GM12864 (cell line): ENCODE measurements around the gene ANTXR1.

Experiments
- DNase-seq: peaks from one replicate; pipeline ENCODE4 v3.0.0-alpha.2; 2011; ENCODE audit warnings: low read depth
- H3K4me3 ChIP-seq: 2 replicates; pipeline ENCODE4 v1.5.1; 2011; ENCODE audit warnings: mild to moderate bottlenecking, low read depth, low read length, control low read depth
- CTCF ChIP-seq: IDR thresholded peaks from 2 replicates; pipeline ENCODE4 v1.5.1; 2011; ENCODE audit warnings: low read depth, mild to moderate bottlenecking, moderate library complexity, low read length, control low read depth, inconsistent platforms; ENCODE audit errors: missing control alignments

The ANTXR1 gene

GRCh38 chr2:69124343-69124742, 111.4 kb downstream of the ANTXR1 start:
- no peak overlapping the region for H3K4me3 ChIP-seq
- no peak for TF ChIP-seq CTCF
- no peak for DNase-seq

GRCh38 chr2:69125816-69126215, 112.8 kb downstream of the ANTXR1 start:
- no peak for TF ChIP-seq CTCF
- no peak overlapping the region for H3K4me3 ChIP-seq
- no peak for DNase-seq

DNA sequence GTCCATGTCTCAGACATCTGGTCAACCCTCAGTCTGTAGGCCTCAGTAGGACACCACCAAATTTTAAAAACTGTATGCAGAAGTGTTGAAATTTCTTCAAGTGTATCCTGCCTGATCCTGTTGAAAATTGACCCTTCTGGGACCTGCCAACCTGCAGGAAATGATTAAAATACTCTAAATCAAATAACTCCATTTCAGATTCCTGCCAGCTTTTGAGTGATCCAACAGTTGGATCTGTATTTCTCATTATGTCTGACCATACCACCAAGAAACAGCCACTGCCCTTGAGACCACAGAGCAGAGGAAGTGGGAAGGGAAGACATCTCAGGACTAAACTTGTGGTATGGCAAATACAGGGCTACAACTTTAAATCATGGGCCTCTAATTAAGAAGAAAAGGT, 113.4 kb downstream of the ANTXR1 start:
- H3K4me3 ChIP-seq: no peak overlapping the region
- TF ChIP-seq CTCF: no peak
- DNase-seq: no peak

DNA sequence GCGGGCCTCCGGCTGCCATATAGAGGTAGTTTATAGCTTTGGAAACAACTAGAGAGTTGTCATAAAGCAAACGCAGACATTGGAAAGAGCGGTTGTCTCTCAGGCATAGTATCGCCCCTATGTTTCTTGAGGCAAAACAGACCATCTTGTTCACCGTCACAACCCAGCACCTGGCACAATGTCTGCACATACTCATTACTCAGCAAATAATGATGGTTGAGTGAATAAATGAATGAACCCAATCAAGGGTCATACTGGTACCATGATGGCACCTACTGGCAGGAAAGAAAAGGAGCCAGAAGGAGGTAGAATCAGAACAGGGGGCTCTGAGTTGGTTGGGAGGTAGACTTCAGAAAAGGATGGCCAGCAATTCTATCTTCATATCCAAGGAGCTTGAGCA, 118.5 kb downstream of the ANTXR1 start:
- no peak for TF ChIP-seq CTCF
- no peak for DNase-seq
- no peak overlapping the region for H3K4me3 ChIP-seq

- no peak overlapping the region for H3K4me3 ChIP-seq
- no peak for TF ChIP-seq CTCF
- DNase-seq: no peak
Observed at GRCh38 chr2:69131983-69132675, 119.2 kb downstream of the ANTXR1 start.

DNA sequence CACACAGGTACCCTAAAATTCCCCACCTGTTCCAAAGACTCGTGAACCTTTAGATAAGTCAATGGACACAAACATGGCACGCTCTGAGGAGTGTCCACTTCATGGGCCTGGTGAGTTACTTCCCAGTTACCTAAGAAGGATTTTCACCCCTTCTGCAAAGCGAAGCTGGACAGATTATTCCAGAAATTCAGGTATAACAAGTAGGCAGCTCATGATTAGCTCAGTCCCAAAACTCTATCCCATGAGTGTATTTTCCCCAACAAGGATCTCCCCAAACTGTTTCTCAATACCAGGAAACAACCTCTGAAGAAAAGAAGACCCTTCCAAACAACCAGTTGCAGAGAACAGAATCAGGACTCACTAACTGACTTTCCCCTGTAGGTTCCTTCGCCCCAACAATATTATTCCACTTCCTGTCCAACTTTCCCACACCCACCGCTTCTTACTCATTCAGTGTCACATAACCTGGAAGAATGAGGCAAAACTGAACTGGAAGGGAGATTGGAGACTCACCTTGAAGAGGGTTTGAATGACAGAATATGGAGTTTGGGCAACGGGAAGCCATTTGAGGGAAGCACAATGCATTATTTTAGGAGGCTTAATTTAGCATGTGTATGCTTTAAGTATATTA, 120.1 kb downstream of the ANTXR1 start:
- no peak overlapping the region for H3K4me3 ChIP-seq
- no peak for DNase-seq
- no peak for TF ChIP-seq CTCF

DNA sequence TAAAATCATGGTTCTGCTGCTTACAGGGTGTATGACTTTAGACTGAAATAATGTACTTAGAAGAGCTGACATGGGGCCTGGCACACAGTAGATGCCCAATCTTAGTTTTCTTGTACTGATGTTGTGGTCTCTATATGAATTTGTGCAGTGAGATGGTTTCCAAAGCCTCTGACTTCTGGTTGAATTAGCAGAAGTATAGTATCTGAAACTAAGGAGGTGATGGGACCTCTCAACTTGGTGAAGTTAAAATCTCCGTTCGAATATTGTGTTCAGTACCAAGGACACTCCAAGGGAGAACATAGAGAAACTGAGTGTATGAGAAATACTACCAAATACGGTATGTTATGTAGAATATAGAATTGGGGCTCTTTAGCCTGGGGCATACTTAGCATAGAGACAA, 120.9 kb downstream of the ANTXR1 start:
- no peak for TF ChIP-seq CTCF
- no peak overlapping the region for H3K4me3 ChIP-seq
- DNase-seq: no peak
